Measurements from ENCODE around the gene EBF4.

DNA sequence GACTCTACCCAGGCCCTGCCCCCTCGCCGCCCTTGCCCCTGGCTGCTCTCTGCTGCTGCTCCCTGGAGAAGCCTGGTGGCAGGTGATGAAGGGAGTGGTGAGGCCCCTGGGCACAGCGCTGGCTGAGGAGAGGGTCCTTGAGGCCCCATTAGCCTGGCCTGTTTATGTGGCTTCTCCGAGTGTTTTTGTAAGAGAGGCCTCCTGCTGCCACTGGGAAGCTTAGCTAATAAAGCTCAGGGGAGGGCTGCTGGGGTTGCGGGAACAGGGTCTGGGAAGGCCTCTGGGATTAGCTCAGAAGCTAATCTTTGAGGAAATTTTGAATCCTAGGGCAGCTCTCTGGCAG is 15.5 kb downstream of the EBF4 start:
- TF ChIP-seq, protein P1, sequence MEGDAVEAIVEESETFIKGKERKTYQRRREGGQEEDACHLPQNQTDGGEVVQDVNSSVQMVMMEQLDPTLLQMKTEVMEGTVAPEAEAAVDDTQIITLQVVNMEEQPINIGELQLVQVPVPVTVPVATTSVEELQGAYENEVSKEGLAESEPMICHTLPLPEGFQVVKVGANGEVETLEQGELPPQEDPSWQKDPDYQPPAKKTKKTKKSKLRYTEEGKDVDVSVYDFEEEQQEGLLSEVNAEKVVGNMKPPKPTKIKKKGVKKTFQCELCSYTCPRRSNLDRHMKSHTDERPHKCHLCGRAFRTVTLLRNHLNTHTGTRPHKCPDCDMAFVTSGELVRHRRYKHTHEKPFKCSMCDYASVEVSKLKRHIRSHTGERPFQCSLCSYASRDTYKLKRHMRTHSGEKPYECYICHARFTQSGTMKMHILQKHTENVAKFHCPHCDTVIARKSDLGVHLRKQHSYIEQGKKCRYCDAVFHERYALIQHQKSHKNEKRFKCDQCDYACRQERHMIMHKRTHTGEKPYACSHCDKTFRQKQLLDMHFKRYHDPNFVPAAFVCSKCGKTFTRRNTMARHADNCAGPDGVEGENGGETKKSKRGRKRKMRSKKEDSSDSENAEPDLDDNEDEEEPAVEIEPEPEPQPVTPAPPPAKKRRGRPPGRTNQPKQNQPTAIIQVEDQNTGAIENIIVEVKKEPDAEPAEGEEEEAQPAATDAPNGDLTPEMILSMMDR (IDR thresholded peaks at IDR 0.05): no peak
- no peak for TF ChIP-seq EZH2 (IDR thresholded peaks at IDR 0.05; ENCODE audit: borderline replicate concordance, insufficient read depth, low read depth, low read length, poor library complexity, severe bottlenecking)
